ENCODE measurements around the gene KCNQ5.
"Not testable (repeated sequence)": the region's sequence is repeated elsewhere in the genome, so short reads cannot be mapped to it uniquely, and the experiment has no call there.

The KCNQ5 gene

GRCh38 chr6:73216859-73217258 is 595.0 kb downstream of the KCNQ5 start:
- no peaks in the 10 kb centered on the region for H3K27me3 Mint-ChIP-seq
- ATAC-seq: no peak
- no peak overlapping the region for H3K27ac Mint-ChIP-seq
- H3K4me1 Mint-ChIP-seq: no peaks in the 10 kb centered on the region
- H3K4me3 Mint-ChIP-seq: no peak overlapping the region
- H3K36me3 Mint-ChIP-seq (ENCODE audit: low read depth): no peaks in the 10 kb centered on the region
- no peaks in the 10 kb centered on the region for H3K9me3 Mint-ChIP-seq
- no peak for DNase-seq

GRCh38 chr6:73225396-73225795 is 603.5 kb downstream of the KCNQ5 start, which contains the start of gene KHDC1L:
KHDC1L (minus strand) TSS chr6:73225496; CDS start chr6:73225408, 88 bp downstream.
- H3K4me3 Mint-ChIP-seq: no peak within 1 kb of the TSS
- H3K27ac Mint-ChIP-seq: no peak within 1 kb of the TSS
- no peaks in the 10 kb centered on the region for H3K9me3 Mint-ChIP-seq

GRCh38 chr6:73227606-73228255 is 605.9 kb downstream of the KCNQ5 start:
- Mint-ChIP-seq H3K4me1 (peaks cover 5% of the 10 kb centered on the region), H3K4me3 (no peak overlapping the region), H3K27me3 (no peaks in the 10 kb centered on the region), H3K27ac (no peak overlapping the region), H3K36me3 (ENCODE audit: low read depth) (no peaks in the 10 kb centered on the region), H3K9me3 (no peaks in the 10 kb centered on the region)
- no peak for ATAC-seq
- DNase-seq: no peak

More at GRCh38 chr6:73225396-73225795, 603.5 kb downstream of the KCNQ5 start, which contains the start of gene KHDC1L:
- Mint-ChIP-seq H3K36me3 (ENCODE audit: low read depth) (no peaks in the 10 kb centered on the region), H3K4me1 (peaks cover 5% of the 10 kb centered on the region), H3K27me3 (no peaks in the 10 kb centered on the region)
- DNase-seq (no peak), ATAC-seq (no peak)

- Mint-ChIP-seq H3K4me3 (no peak overlapping the region), H3K4me1 (no peaks in the 10 kb centered on the region), H3K27me3 (no peaks in the 10 kb centered on the region), H3K27ac (no peak overlapping the region), H3K36me3 (ENCODE audit: low read depth) (no peaks in the 10 kb centered on the region), H3K9me3 (no peaks in the 10 kb centered on the region)
- ATAC-seq (no peak), DNase-seq (no peak)
Measured at GRCh38 chr6:73231986-73232391, 610.1 kb downstream of the KCNQ5 start.

GRCh38 chr6:73233048-73233447 is 611.2 kb downstream of the KCNQ5 start:
- Mint-ChIP-seq H3K4me3 (no peak overlapping the region), H3K27me3 (no peaks in the 10 kb centered on the region), H3K27ac (no peak overlapping the region), H3K36me3 (ENCODE audit: low read depth) (no peaks in the 10 kb centered on the region), H3K4me1 (no peaks in the 10 kb centered on the region), H3K9me3 (no peaks in the 10 kb centered on the region)
- DNase-seq (no peak), ATAC-seq (no peak)

GRCh38 chr6:73233971-73234370 is 612.1 kb downstream of the KCNQ5 start:
- not testable (repeated sequence) for H3K27me3 Mint-ChIP-seq; DNase-seq; H3K9me3 Mint-ChIP-seq; H3K36me3 Mint-ChIP-seq (ENCODE audit: low read depth); ATAC-seq; H3K27ac Mint-ChIP-seq; H3K4me3 Mint-ChIP-seq; H3K4me1 Mint-ChIP-seq

GRCh38 chr6:73234733-73235132 is 612.9 kb downstream of the KCNQ5 start:
- H3K36me3 Mint-ChIP-seq (ENCODE audit: low read depth): no peaks in the 10 kb centered on the region
- DNase-seq (no peak), ATAC-seq (no peak)
- H3K9me3 Mint-ChIP-seq: no peaks in the 10 kb centered on the region
- no peak overlapping the region for H3K4me3 Mint-ChIP-seq
- no peak overlapping the region for H3K27ac Mint-ChIP-seq
- no peaks in the 10 kb centered on the region for H3K27me3 Mint-ChIP-seq
- no peaks in the 10 kb centered on the region for H3K4me1 Mint-ChIP-seq

- Mint-ChIP-seq H3K27ac (no peak overlapping the region), H3K4me1 (no peaks in the 10 kb centered on the region), H3K4me3 (no peak overlapping the region), H3K27me3 (no peaks in the 10 kb centered on the region), H3K9me3 (no peaks in the 10 kb centered on the region), H3K36me3 (ENCODE audit: low read depth) (no peaks in the 10 kb centered on the region)
- DNase-seq (no peak), ATAC-seq (no peak)
Measured at GRCh38 chr6:73236144-73236750, 614.4 kb downstream of the KCNQ5 start.

- Mint-ChIP-seq H3K4me1 (no peaks in the 10 kb centered on the region), H3K27ac (no peak overlapping the region), H3K27me3 (no peaks in the 10 kb centered on the region), H3K4me3 (no peak overlapping the region), H3K9me3 (no peaks in the 10 kb centered on the region), H3K36me3 (ENCODE audit: low read depth) (no peaks in the 10 kb centered on the region)
- DNase-seq: no peak
- no peak for ATAC-seq
Measured at GRCh38 chr6:73240730-73241129, 618.9 kb downstream of the KCNQ5 start.

- H3K4me3 Mint-ChIP-seq: no peak overlapping the region
- no peak overlapping the region for H3K27ac Mint-ChIP-seq
- ATAC-seq (no peak), DNase-seq (no peak)
- H3K9me3 Mint-ChIP-seq: no peaks in the 10 kb centered on the region
- H3K27me3 Mint-ChIP-seq: no peaks in the 10 kb centered on the region
- H3K36me3 Mint-ChIP-seq (ENCODE audit: low read depth): no peaks in the 10 kb centered on the region
- H3K4me1 Mint-ChIP-seq: no peaks in the 10 kb centered on the region
Measured at GRCh38 chr6:73242001-73242400, 620.1 kb downstream of the KCNQ5 start.
